A549 (cell line): ENCODE measurements around the gene KIF13A.

ENCODE experiments used
- BHLHE40 ChIP-seq: IDR thresholded peaks from 2 replicates; pipeline ENCODE4 v1.6.1; 2012; ENCODE audit warnings: low read depth, low read length, inconsistent platforms
- CHD4 ChIP-seq: fragments of 200-600 bp; sonication (generic); IDR thresholded peaks from 2 replicates; pipeline ENCODE4 v1.6.1; 2016; ENCODE audit warnings: antibody characterized with exemption, mild to moderate bottlenecking, borderline replicate concordance
- EP300 ChIP-seq, 2 experiments: fragments of >200 bp; sonication (Bioruptor Twin); formaldehyde crosslinking; IDR thresholded peaks; 2 replicates in 1 of 2; 3 replicates in 1 of 2; pipeline ENCODE4 v1.6.1; 2016 to 2017
- HOXA7 ChIP-seq: fragments of 250-450 bp; sonication (Bioruptor Pico); IDR thresholded peaks from 2 replicates; pipeline ENCODE4 v1.5.0; 2020; ENCODE audit warnings: mild to moderate bottlenecking, moderate library complexity
- JUNB ChIP-seq: fragments of >200 bp; sonication (Bioruptor Twin); formaldehyde crosslinking; IDR thresholded peaks from 2 replicates; pipeline ENCODE4 v1.6.1; 2016
- POLR2A ChIP-seq: IDR thresholded peaks from 2 replicates; pipeline ENCODE4 v1.6.1; 2012; ENCODE audit warnings: mild to moderate bottlenecking, low read length
- TP53 ChIP-seq: fragments of 250-450 bp; sonication (Bioruptor Pico); IDR thresholded peaks from 2 replicates; pipeline ENCODE4 v1.5.0; 2021; ENCODE audit warnings: mild to moderate bottlenecking, moderate library complexity
- TF ChIP-seq, protein P1 (sequence below): fragments of >200 bp; sonication (Bioruptor Twin); formaldehyde crosslinking; IDR thresholded peaks from 3 replicates; pipeline ENCODE4 v1.5.1; 2016

DNA sequence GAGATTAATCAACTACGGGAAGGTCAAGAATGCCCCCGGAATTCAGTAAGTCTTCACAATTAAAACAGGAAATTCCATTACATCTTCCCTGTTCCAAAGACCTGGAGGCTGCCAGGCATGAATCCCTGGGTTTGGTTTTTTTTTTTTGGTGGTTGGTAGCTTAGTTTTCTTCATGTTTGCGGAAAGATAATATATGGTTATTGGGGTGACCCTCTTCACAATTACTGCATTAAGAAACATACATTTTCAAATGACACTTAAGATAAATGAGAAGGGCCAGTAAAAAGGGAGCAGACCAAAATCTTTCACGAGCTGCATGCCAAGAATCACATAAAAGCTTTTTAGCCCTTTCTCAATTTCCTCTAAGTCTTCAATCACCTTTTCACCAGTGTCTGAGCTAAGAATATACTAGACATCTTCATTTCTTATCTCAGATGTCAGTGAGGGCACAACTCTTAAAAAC, 64.0 kb downstream of the KIF13A start:
- TF ChIP-seq POLR2A: no peak
- TF ChIP-seq, protein P1, sequence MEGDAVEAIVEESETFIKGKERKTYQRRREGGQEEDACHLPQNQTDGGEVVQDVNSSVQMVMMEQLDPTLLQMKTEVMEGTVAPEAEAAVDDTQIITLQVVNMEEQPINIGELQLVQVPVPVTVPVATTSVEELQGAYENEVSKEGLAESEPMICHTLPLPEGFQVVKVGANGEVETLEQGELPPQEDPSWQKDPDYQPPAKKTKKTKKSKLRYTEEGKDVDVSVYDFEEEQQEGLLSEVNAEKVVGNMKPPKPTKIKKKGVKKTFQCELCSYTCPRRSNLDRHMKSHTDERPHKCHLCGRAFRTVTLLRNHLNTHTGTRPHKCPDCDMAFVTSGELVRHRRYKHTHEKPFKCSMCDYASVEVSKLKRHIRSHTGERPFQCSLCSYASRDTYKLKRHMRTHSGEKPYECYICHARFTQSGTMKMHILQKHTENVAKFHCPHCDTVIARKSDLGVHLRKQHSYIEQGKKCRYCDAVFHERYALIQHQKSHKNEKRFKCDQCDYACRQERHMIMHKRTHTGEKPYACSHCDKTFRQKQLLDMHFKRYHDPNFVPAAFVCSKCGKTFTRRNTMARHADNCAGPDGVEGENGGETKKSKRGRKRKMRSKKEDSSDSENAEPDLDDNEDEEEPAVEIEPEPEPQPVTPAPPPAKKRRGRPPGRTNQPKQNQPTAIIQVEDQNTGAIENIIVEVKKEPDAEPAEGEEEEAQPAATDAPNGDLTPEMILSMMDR: no peak
- no peak for TF ChIP-seq TP53
- no peak for TF ChIP-seq CHD4
- no peak for TF ChIP-seq HOXA7
- TF ChIP-seq JUNB: no peak
- no peak for TF ChIP-seq BHLHE40
- no peak for TF ChIP-seq EP300 (IDR thresholded peaks at IDR 0.05)
